Lower leg skin (tissue), 4 donors: ENCODE results near the gene KSR2. TPM values are rescaled to one million over a fixed set of nuclear protein-coding genes. Genes with fewer than 3 reads are reported as not detected.

Experiments
- DNase-seq, 2 donors: peaks; one replicate each; pipeline ENCODE4 v3.0.0-alpha.2; 2019; ENCODE audit warnings: low spot score in 2 of 2
- H3K4me3 ChIP-seq: fragments of 200-600 bp; sonication (generic); 2 replicates; pipeline ENCODE4 v1.5.1; 2017; ENCODE audit warnings: mild to moderate bottlenecking, low read depth; ENCODE audit not compliant: poor library complexity, severe bottlenecking
- CTCF ChIP-seq, 3 donors: fragments of 450-650 bp; IDR thresholded peaks; one replicate each; pipeline ENCODE4 v1.5.1; 2016; ENCODE audit warnings: antibody characterized with exemption in 3 of 3, mild to moderate bottlenecking in 3 of 3, moderate library complexity in 2 of 3
- POLR2A ChIP-seq, 2 donors: fragments of 450-650 bp; IDR thresholded peaks; one replicate each; pipeline ENCODE4 v1.6.1; 2016 to 2017; ENCODE audit warnings: antibody characterized with exemption in 2 of 2, mild to moderate bottlenecking in 1 of 2, moderate library complexity in 1 of 2
- WGBS, 2 donors: methylation state at CpG; one replicate each; pipeline ENCODE4 v1.1.5; 2018; 5-methylcytosine and 5-hydroxymethylcytosine counted together
- intact Hi-C: fragments of 100-400 bp; cut with DNase I; formaldehyde crosslinking; loops from one replicate; pipeline ENCODE4 v1.15.0; 2023; ENCODE audit warnings: low total_unique reads
- total RNA-seq, 4 donors: library from RNA; depleted of rRNA; stranded (reverse); fragments of >200 nt; gene quantifications; one replicate each; pipeline ENCODE4 v1.1.0, GENCODE V29; 2016

KSR2 gene
- total RNA-seq, 4 donors from 2014 or later, result 0.17 to 0.84 (median 0.35) TPM

GRCh38 chr12:117473856-117474255 lies 494.9 kb downstream of the KSR2 start:
- TF ChIP-seq POLR2A (IDR thresholded peaks at IDR 0.05), result no peak
- intact Hi-C loops, result no loop called here
- H3K4me3 ChIP-seq, result no peak overlapping the region
- 11 to 12% methylated on average over 3 of the region's 3 CpGs for WGBS, 2 donors
- DNase-seq, result no peak

- DNase-seq, result no peak
- WGBS, 2 donors, result 42 to 47% methylated on average over 5 of the region's 5 CpGs
- intact Hi-C loops, result no loop called here
- no peak for TF ChIP-seq CTCF (IDR thresholded peaks at IDR 0.05)
- TF ChIP-seq POLR2A (IDR thresholded peaks at IDR 0.05), result no peak
- no peak overlapping the region for H3K4me3 ChIP-seq
These were observed 495.8 kb downstream of the KSR2 start for GRCh38 chr12:117472983-117473382.

- no peak overlapping the region for H3K4me3 ChIP-seq
- intact Hi-C loops, result no loop called here
- TF ChIP-seq CTCF (IDR thresholded peaks at IDR 0.05) (no peak), POLR2A (IDR thresholded peaks at IDR 0.05) (no peak)
- 57 to 58% methylated on average over 2 of the region's 2 CpGs for WGBS, 2 donors
- no peak for DNase-seq
These were observed 498.0 kb downstream of the KSR2 start for GRCh38 chr12:117470804-117471203.

- TF ChIP-seq POLR2A (IDR thresholded peaks at IDR 0.05), result no peak
- TF ChIP-seq CTCF (IDR thresholded peaks at IDR 0.05), result no peak
- intact Hi-C loops, result no loop called here
- WGBS, 2 donors, result 71 to 85% methylated on average over 4 of the region's 4 CpGs
- no peak overlapping the region for H3K4me3 ChIP-seq
- DNase-seq, result no peak
These were observed 498.8 kb downstream of the KSR2 start for GRCh38 chr12:117469883-117470483.

GRCh38 chr12:117468016-117468415 lies 500.8 kb downstream of the KSR2 start:
- WGBS, 2 donors, result 36 to 42% methylated on average over 3 of the region's 3 CpGs
- intact Hi-C loops, result no loop called here
- no peak for TF ChIP-seq CTCF (IDR thresholded peaks at IDR 0.05)
- no peak for TF ChIP-seq POLR2A (IDR thresholded peaks at IDR 0.05)
- no peak for DNase-seq
- H3K4me3 ChIP-seq, result no peak overlapping the region

GRCh38 chr12:117467588-117467987 lies 501.2 kb downstream of the KSR2 start:
- no peak overlapping the region for H3K4me3 ChIP-seq
- intact Hi-C loops, result no loop called here
- no peak for DNase-seq
- TF ChIP-seq CTCF (IDR thresholded peaks at IDR 0.05) (no peak), POLR2A (IDR thresholded peaks at IDR 0.05) (no peak)
